LNCAP (cell line): ENCODE data around the gene BBS2.

Source experiments
- TF ChIP-seq, protein P1 (sequence below): fragments of 450-650 bp; IDR thresholded peaks from 2 replicates; pipeline ENCODE4 v1.5.1; 2017; ENCODE audit warnings: mild to moderate bottlenecking

The BBS2 gene

GRCh38 chr16:56481468-56482122 is 38.2 kb downstream of the BBS2 start:
- TF ChIP-seq, protein P1, sequence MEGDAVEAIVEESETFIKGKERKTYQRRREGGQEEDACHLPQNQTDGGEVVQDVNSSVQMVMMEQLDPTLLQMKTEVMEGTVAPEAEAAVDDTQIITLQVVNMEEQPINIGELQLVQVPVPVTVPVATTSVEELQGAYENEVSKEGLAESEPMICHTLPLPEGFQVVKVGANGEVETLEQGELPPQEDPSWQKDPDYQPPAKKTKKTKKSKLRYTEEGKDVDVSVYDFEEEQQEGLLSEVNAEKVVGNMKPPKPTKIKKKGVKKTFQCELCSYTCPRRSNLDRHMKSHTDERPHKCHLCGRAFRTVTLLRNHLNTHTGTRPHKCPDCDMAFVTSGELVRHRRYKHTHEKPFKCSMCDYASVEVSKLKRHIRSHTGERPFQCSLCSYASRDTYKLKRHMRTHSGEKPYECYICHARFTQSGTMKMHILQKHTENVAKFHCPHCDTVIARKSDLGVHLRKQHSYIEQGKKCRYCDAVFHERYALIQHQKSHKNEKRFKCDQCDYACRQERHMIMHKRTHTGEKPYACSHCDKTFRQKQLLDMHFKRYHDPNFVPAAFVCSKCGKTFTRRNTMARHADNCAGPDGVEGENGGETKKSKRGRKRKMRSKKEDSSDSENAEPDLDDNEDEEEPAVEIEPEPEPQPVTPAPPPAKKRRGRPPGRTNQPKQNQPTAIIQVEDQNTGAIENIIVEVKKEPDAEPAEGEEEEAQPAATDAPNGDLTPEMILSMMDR, result no peak

GRCh38 chr16:56480776-56481467 is 38.9 kb downstream of the BBS2 start:
- TF ChIP-seq, protein P1, result no peak

- TF ChIP-seq, protein P1, result no peak
Measured at GRCh38 chr16:56479469-56479868, 40.4 kb downstream of the BBS2 start.

DNA sequence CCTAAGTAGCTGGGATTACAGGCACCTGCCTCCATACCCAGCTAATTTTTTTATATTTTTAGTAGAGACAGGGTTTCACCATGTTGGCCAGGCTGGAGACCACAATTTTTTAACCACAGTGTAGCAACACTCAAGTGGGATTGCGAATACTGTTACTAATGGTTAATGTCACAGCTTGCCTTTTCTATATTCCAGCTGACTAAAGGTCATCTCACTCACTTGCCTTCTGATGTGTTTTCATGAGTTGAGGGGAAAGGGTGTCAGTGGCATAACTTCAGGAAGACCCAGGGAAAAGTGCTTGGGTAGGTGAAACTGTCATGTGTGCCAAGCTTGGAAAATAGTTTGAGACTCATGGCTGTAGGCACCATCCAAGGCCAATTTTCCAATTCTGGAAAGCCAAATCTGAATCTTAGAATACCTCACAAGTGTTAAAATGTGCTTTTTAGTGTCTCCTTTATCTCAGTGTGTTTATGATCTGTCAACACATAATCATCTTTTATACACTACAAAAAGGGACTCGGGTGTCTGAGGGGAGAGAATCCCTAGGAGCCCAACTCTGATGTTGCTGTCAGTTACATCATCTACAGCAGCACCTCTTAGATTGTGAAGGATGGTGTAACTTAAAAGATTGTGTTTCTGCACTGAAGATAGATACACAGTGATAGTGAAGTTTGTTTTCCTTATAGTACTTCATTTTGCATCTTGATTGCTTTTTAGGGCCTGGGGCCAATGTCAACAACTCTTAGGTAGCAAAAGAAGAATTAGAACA is 41.4 kb downstream of the BBS2 start:
- TF ChIP-seq, protein P1, result no peak

GRCh38 chr16:56477096-56477878 is 42.5 kb downstream of the BBS2 start:
- TF ChIP-seq, protein P1, result no peak

DNA sequence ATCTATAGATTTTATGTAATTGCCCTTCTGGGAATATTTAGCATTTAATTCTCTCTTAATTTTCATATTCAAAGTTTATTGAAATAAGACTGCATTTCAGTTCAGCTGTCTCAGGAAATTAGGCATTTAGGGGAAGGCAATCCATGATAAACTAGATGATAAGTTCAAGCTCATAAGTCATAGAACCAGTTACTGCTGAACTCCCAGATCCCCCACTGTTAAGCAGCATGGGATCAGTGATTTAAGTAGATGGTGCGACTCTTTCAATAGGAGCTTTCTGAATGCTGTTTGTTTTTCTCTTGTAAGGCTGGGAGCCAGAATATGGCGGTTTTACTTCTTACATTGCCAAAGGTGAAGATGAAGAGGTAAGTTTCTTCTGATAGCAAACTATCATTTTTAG is 44.6 kb downstream of the BBS2 start:
- TF ChIP-seq, protein P1, result no peak

DNA sequence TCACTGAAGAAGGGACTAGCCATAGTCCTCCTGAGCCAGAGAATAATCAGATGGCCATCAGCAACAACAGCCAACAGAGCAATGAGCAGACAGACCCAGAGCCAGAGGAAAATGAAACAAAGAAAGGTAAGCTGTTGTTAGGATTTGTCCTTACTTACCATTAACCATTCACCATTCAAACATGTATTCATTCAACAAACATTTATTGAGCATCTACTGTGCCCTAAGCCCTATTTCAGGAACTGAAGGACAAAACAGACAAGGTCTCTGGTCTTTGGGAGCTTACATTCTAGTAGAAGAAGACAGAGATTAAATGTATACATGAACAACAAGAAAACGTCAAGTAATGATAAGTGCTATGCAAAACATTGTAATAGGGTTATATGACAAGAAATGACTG is 49.2 kb downstream of the BBS2 start:
- TF ChIP-seq, protein P1, result no peak
